ENCODE measurements around the gene SEPTIN1.
"Not testable (repeated sequence)": the region's sequence is repeated elsewhere in the genome, so short reads cannot be mapped to it uniquely, and the experiment has no call there.

SEPTIN1 gene

GRCh38 chr16:30337964-30338357, 44.4 kb downstream of the SEPTIN1 start:
- DNase-seq, result not testable (repeated sequence)

- no peak for DNase-seq
These were observed 46.5 kb downstream of the SEPTIN1 start for GRCh38 chr16:30335598-30336474.

GRCh38 chr16:30335028-30335597, 47.2 kb downstream of the SEPTIN1 start:
- peak; percentile 39 for DNase-seq

DNA sequence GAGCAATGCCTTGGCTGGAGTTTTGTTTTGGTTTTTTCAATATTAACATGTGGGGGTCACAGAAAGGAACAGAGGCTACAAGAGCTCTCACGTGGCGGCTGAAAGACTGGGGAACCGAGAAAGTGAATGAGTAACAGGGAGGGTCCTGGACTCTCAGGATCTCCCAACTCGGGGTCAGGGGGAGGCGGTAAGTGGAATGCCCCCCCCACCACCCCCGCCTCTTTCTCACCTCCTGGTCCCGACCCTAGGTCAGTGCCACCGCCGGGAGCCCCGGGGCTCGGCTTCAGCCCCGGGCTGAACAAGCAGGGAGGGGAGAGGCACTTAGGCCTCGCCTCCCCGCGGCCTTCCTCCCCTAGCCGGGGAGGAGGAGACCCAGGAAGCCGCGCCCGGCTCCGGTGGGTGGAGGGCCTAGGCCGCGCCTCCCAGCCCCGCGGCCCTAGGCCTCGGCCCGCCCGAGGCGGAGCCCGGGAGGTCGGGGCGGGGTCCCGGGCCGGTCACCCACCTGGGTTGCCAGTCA, 47.8 kb downstream of the SEPTIN1 start:
- DNase-seq, result peak; percentile 24

Measured in amniotic stem cell (primary cell).